A549 (cell line): ENCODE measurements around the gene PMAIP1.

Source experiments
- CEBPB ChIP-seq, 2 experiments: fragments of >200 bp in 1 of 2; sonication (Bioruptor Twin) in 1 of 2; formaldehyde crosslinking in 1 of 2; IDR thresholded peaks; 2 replicates each; pipeline ENCODE4 v1.6.1; 2012 to 2016
- NFE2L2 ChIP-seq: fragments of 150-350 bp; conservative IDR thresholded peaks from 2 replicates; pipeline ENCODE4 v1.6.1; 2014; ENCODE audit warnings: low read length

DNA sequence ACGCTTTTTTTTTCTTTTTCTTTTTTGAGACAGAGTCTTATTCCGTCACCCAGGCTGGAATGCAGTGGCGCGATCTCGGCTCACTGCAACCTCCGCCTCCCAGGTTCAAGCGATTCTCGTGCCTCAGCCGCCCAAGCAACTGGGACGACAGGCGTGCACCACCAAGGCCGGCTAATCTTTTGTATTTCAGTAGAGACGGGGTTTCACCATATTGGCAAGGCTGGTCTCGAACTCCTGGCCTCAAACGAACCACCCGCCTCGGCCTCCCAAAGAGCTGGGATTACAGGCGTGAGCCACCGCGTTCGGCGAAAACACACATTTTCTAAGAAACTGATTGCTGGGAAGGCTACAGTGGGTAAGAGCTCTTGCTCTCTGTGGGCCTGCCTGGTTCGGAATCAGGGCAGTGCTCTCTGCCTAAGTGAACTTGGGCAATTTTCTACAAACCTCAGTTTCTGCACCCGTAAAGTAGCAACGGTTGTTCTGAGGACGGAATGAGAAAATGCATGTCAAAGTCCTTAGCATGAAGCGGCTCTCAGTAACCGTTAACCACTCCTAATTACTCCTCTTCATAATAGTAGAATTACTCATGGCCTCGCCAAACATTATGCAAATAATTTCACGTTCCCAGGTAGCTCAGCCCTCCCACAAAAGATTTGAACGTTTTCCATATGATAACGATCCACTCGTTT lies 1.0 kb upstream of the PMAIP1 start:
- TF ChIP-seq CEBPB (IDR thresholded peaks at IDR 0.05) (no peak), NFE2L2 (no peak)
